Activated naive CD4-positive, alpha-beta T cell treated with anti-CD3 and anti-CD28 coated beads for 36 hours (primary cell): Measurements from ENCODE around the gene PARN. TPM values are rescaled to one million over a fixed set of nuclear protein-coding genes. Genes with fewer than 3 reads are reported as not detected.
"Not testable (repeated sequence)": the region's sequence is repeated elsewhere in the genome, so short reads cannot be mapped to it uniquely, and the experiment has no call there.

Experiments
- CTCF ChIA-PET: fragments of 350-600 bp; sonication (Branson Sonifier 250); formaldehyde crosslinking; loops from one replicate; lab custom pipeline; 2021; ENCODE audit warnings: antibody characterized with exemption; lab: Charles Lee
- DNase-seq: peaks from one replicate; pipeline ENCODE4 v3.0.0-alpha.2; 2020
- H3K27ac Mint-ChIP-seq: one replicate; pipeline ENCODE4 v1.8.0; 2021; ENCODE audit warnings: mild to moderate bottlenecking, mixed read lengths
- H3K27me3 Mint-ChIP-seq: one replicate; pipeline ENCODE4 v1.8.0; 2021; ENCODE audit warnings: low read depth, mixed read lengths
- H3K36me3 Mint-ChIP-seq: one replicate; pipeline ENCODE4 v1.8.0; 2021; ENCODE audit warnings: low read depth, mixed read lengths
- H3K4me1 Mint-ChIP-seq: one replicate; pipeline ENCODE4 v1.8.0; 2021; ENCODE audit warnings: low read depth, mixed read lengths
- H3K4me3 Mint-ChIP-seq: one replicate; pipeline ENCODE4 v1.8.0; 2021; ENCODE audit warnings: mild to moderate bottlenecking, moderate library complexity, mixed read lengths
- H3K9me3 Mint-ChIP-seq: one replicate; pipeline ENCODE4 v1.8.0; 2021; ENCODE audit warnings: mixed read lengths
- intact Hi-C: fragments of 100-400 bp; cut with micrococcal nuclease; formaldehyde crosslinking; loops from one replicate; pipeline ENCODE4 v1.15.1; 2023
- total RNA-seq, 2 experiments: library from RNA; stranded (reverse); gene quantifications; one replicate each; pipeline ENCODE4 v1.2.3, GENCODE V29; 2021

PARN gene
- total RNA-seq, 2 experiments from 2014 or later = 41.8 to 44.0 TPM

DNA sequence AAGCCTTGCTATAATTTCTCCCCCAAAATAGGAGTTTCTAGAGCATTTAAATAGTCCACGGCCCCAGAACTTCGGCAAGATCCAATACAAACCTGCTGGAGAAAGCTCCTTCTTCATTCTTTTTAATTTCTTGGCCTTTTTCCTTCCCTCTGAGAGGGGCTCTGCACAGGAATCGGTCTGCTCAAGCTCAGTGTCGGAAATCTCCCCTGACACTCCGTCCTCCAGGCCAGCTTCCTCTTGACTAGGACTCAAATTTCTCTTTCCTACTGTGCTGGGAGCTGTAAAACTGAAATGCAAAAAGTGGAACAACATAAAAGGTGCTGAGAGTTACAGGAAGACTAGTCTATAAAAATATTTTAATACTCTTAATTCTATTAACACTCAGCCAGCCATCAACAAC lies 183.3 kb downstream of the PARN start:
- H3K4me3 Mint-ChIP-seq = no peak overlapping the region
- DNase-seq = no peak
- CTCF ChIA-PET = no interaction called here
- no peaks in the 10 kb centered on the region for H3K27me3 Mint-ChIP-seq
- intact Hi-C loops = no loop called here
- no peaks in the 10 kb centered on the region for H3K4me1 Mint-ChIP-seq
- H3K36me3 Mint-ChIP-seq = peaks cover 6% of the 10 kb centered on the region
- H3K27ac Mint-ChIP-seq = no peak overlapping the region
- H3K9me3 Mint-ChIP-seq = no peaks in the 10 kb centered on the region

- intact Hi-C loops = no loop called here
- CTCF ChIA-PET = no interaction called here
- Mint-ChIP-seq H3K36me3 (peaks cover 6% of the 10 kb centered on the region), H3K4me1 (no peaks in the 10 kb centered on the region), H3K4me3 (no peak overlapping the region), H3K9me3 (no peaks in the 10 kb centered on the region), H3K27me3 (no peaks in the 10 kb centered on the region), H3K27ac (no peak overlapping the region)
- DNase-seq = no peak
Observed at GRCh38 chr16:14445937-14446715, 183.9 kb downstream of the PARN start.

DNA sequence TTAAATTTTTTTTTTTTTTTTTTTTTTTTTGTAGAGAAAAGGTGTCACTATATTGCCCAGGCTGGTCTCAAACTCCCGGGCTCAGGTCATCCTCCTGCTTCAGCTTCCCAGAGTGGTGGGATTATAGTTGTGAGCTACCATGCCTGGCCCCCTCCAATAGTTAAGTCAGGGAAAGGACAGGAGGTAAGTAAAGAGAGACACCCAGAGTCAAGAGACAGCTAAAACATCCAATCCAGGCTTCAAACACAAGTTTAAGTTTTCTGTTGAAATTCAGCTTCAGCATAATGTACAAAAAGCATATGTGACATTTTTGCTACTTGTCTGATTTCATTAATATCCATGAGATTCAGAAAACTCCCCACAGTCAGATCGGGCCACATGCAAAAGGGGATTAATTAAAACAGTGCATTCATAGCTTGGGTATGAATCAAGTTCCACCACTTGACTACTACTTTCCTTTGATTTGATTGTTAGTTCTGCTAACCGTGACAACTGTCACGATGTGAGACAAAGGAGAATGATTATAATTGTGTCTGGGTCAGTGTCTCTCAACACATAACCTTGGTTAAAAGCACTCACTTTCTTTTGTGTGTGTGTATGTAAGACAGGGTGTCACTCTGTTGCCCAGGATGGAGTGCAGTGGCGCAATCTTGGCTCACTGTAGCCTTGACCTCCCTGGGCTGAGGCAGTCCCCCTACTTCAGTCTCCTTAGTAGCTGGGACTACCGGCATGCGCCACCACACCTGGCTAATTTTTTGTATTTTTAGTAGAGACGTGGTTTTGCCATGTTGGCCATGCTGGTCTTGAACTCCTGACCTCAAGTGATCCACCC lies 184.9 kb downstream of the PARN start:
- CTCF ChIA-PET = no interaction called here
- peaks cover 6% of the 10 kb centered on the region for H3K36me3 Mint-ChIP-seq
- H3K27ac Mint-ChIP-seq = no peak overlapping the region
- H3K27me3 Mint-ChIP-seq = no peaks in the 10 kb centered on the region
- H3K4me1 Mint-ChIP-seq = no peaks in the 10 kb centered on the region
- no peak for DNase-seq
- no peak overlapping the region for H3K4me3 Mint-ChIP-seq
- intact Hi-C loops = no loop called here
- H3K9me3 Mint-ChIP-seq = no peaks in the 10 kb centered on the region

DNA sequence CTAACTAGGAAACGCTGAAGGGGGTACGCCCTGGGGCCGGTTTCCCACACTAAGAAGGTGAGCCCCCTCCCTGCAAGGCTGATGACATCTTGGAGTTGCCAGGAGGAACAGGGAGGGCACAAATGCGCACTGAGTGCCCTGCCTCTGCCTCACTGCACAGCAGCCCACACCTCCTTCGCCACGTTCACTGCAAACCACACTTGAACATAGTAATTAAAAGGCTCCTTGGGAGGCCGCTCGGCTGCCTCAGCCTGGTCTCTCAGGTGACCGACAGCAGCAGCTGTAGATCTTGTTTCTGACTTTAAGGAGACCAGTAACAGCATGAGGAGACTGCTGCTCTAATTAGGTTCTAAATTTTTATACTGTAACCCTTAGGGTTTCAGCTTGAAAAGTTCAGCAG lies 188.5 kb downstream of the PARN start:
- H3K4me1 Mint-ChIP-seq = peaks cover 21% of the 10 kb centered on the region
- DNase-seq, H3K36me3 Mint-ChIP-seq, H3K27ac Mint-ChIP-seq, H3K9me3 Mint-ChIP-seq, H3K4me3 Mint-ChIP-seq, intact Hi-C loops, H3K27me3 Mint-ChIP-seq, CTCF ChIA-PET: not testable (repeated sequence)

DNA sequence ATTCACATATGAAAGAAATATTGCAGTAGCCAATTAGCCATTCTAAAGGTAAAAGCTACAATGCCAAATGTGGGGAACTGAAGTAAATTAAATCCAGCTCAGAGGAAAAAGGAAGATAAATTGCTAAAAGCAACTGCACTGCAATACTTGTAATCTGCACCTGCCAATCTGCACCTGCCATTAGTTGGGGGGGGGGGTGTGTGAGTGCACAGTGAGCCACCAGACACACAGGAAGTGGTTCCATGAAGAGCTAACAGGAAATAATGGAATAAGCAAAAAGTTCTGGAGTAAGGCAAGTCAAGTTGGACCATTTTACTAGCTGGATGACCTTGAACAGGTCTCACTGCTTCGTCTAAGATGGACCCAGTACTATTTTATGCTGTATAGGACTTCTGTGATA lies 191.8 kb downstream of the PARN start:
- no peak overlapping the region for H3K27ac Mint-ChIP-seq
- intact Hi-C loops = loop anchor here (10.0 kb wide), 1 partner anchor 133 kb away; no protein-coding TSS in a partner anchor

GRCh38 chr16:14437426-14437825 lies 192.6 kb downstream of the PARN start:
- CTCF ChIA-PET = no interaction called here
- intact Hi-C loops = loop anchor here (10.0 kb wide), 1 partner anchor 133 kb away; no protein-coding TSS in a partner anchor
- H3K36me3 Mint-ChIP-seq = peaks cover 5% of the 10 kb centered on the region
- no peak for DNase-seq
- H3K9me3 Mint-ChIP-seq = no peaks in the 10 kb centered on the region
- no peak overlapping the region for H3K27ac Mint-ChIP-seq
- peaks cover 33% of the 10 kb centered on the region for H3K4me1 Mint-ChIP-seq
- H3K27me3 Mint-ChIP-seq = no peaks in the 10 kb centered on the region
- H3K4me3 Mint-ChIP-seq = no peak overlapping the region

More for the DNA sequence above, 191.8 kb downstream of the PARN start:
- CTCF ChIA-PET = interaction anchor here (0.7 kb wide), 1 partner anchor 248 kb away, joined by 4 read pairs; no protein-coding TSS in a partner anchor
- no peak for DNase-seq
- peaks cover 33% of the 10 kb centered on the region for H3K4me1 Mint-ChIP-seq
- peaks cover 4% of the 10 kb centered on the region for H3K36me3 Mint-ChIP-seq
- H3K27me3 Mint-ChIP-seq = no peaks in the 10 kb centered on the region
- no peaks in the 10 kb centered on the region for H3K9me3 Mint-ChIP-seq
- H3K4me3 Mint-ChIP-seq = no peak overlapping the region

DNA sequence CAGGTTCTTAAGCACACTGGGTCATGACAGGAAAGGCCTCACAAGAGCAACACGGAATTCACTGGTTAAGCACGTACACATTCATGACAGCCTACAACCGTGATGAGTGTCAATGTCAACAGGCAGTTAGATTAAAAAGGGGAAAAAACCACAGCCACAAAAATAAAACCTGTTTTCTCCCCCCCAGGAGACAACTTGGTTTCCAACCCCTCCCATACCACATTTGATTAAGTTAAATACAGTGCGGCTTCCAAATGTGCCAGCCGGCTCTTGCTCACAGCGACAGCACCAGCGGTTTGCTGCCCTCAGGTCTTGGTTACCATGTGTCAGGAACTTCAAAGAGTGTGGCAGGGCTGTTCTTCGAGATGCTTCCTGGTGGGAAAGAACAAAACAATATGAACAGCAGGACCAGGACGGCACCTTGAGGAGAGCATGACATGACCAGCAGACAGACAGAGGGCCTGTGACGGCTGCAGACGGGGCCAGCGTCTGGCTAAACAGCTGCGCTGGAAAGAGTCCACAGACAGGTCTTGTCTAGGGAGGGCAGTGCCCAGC lies 193.6 kb downstream of the PARN start:
- Mint-ChIP-seq H3K4me3 (no peak overlapping the region), H3K9me3 (no peaks in the 10 kb centered on the region), H3K4me1 (peaks cover 33% of the 10 kb centered on the region), H3K27me3 (no peaks in the 10 kb centered on the region), H3K36me3 (peaks cover 9% of the 10 kb centered on the region), H3K27ac (no peak overlapping the region)
- CTCF ChIA-PET = no interaction called here
- intact Hi-C loops = loop anchor here (10.0 kb wide), 1 partner anchor 132 kb away; no protein-coding TSS in a partner anchor
- peak; percentile 40 for DNase-seq

- Mint-ChIP-seq H3K36me3 (peaks cover 11% of the 10 kb centered on the region), H3K27me3 (no peaks in the 10 kb centered on the region), H3K4me3 (no peak overlapping the region), H3K4me1 (peaks cover 33% of the 10 kb centered on the region), H3K9me3 (no peaks in the 10 kb centered on the region), H3K27ac (no peak overlapping the region)
- CTCF ChIA-PET = no interaction called here
- no peak for DNase-seq
- intact Hi-C loops = loop anchor here (10.0 kb wide), 1 partner anchor 130 kb away; no protein-coding TSS in a partner anchor
Observed at GRCh38 chr16:14434860-14435259, 195.2 kb downstream of the PARN start.

DNA sequence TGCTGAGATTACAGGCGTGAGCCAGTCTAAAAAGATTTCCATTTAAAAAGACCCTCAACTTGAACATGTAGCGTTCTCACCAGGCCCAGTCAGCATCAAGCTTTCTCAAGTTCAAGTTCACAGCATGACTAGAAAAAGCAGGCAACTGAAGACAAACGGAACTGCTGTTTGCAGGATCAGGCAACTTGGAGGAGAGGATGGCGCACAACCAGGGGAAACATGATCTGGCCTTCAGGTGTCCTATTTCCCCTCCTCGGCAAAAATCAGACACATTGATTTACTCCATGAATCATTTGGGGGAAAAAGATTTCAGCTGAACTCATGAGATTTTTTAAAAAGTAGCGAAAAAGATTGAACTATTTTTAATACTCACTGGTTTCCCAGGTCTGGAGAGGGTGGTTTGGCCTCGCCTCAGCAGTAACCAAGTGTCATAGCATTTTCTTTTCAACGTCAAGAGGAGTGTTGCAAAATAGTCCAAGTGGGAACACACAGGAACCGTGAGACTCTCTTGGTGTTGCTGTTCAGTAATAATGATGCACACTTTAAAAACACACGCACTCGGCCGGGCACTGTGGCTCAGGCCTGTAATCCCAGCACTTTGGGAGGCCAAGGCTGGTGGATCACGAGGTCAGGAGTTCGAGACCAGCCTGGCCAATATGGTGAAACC lies 201.0 kb downstream of the PARN start:
- H3K4me1 Mint-ChIP-seq, DNase-seq, H3K9me3 Mint-ChIP-seq, intact Hi-C loops, CTCF ChIA-PET, H3K27ac Mint-ChIP-seq, H3K27me3 Mint-ChIP-seq, H3K4me3 Mint-ChIP-seq: not testable (repeated sequence)
- H3K36me3 Mint-ChIP-seq = peaks cover 11% of the 10 kb centered on the region

DNA sequence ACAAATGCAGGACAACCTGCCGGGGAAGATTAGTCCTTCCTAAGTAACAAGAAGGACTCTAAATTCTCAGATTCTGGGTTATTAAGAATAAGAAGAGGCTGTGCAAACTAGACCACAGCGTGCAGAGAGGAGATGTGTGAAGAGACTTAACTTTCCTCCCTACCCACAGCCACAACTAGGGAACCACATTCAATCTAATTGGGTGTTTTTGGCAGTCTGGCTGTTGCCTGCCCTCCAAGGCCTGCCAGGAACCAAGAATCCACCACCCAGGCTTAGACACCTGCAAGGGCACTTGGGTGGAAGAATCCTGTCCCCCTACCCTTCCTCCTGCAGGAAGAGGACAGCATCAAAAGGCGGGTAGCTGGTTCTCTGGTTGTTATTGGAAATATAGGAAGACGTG lies 202.0 kb downstream of the PARN start:
- Mint-ChIP-seq H3K4me1 (no peaks in the 10 kb centered on the region), H3K4me3 (no peak overlapping the region), H3K36me3 (peaks cover 11% of the 10 kb centered on the region), H3K27ac (no peak overlapping the region), H3K9me3 (no peaks in the 10 kb centered on the region), H3K27me3 (no peaks in the 10 kb centered on the region)
- CTCF ChIA-PET = interaction anchor here (0.6 kb wide), 1 partner anchor 25 kb away, joined by 3 read pairs; no protein-coding TSS in a partner anchor
- intact Hi-C loops = no loop called here
- no peak for DNase-seq

- Mint-ChIP-seq H3K4me3 (no peak overlapping the region), H3K9me3 (no peaks in the 10 kb centered on the region), H3K27ac (no peak overlapping the region), H3K4me1 (no peaks in the 10 kb centered on the region), H3K36me3 (peaks cover 10% of the 10 kb centered on the region), H3K27me3 (no peaks in the 10 kb centered on the region)
- intact Hi-C loops = no loop called here
- CTCF ChIA-PET = no interaction called here
- no peak for DNase-seq
Observed at GRCh38 chr16:14427371-14427948, 202.6 kb downstream of the PARN start.

GRCh38 chr16:14424595-14424994 lies 205.5 kb downstream of the PARN start:
- no peaks in the 10 kb centered on the region for H3K9me3 Mint-ChIP-seq
- no peak overlapping the region for H3K27ac Mint-ChIP-seq
- intact Hi-C loops = no loop called here
- DNase-seq = no peak
- no peaks in the 10 kb centered on the region for H3K27me3 Mint-ChIP-seq
- no peak overlapping the region for H3K4me3 Mint-ChIP-seq
- H3K4me1 Mint-ChIP-seq = no peaks in the 10 kb centered on the region
- peaks cover 5% of the 10 kb centered on the region for H3K36me3 Mint-ChIP-seq
- CTCF ChIA-PET = no interaction called here
